ENCODE measurements around the gene NHERF2.

Gene NHERF2

DNA sequence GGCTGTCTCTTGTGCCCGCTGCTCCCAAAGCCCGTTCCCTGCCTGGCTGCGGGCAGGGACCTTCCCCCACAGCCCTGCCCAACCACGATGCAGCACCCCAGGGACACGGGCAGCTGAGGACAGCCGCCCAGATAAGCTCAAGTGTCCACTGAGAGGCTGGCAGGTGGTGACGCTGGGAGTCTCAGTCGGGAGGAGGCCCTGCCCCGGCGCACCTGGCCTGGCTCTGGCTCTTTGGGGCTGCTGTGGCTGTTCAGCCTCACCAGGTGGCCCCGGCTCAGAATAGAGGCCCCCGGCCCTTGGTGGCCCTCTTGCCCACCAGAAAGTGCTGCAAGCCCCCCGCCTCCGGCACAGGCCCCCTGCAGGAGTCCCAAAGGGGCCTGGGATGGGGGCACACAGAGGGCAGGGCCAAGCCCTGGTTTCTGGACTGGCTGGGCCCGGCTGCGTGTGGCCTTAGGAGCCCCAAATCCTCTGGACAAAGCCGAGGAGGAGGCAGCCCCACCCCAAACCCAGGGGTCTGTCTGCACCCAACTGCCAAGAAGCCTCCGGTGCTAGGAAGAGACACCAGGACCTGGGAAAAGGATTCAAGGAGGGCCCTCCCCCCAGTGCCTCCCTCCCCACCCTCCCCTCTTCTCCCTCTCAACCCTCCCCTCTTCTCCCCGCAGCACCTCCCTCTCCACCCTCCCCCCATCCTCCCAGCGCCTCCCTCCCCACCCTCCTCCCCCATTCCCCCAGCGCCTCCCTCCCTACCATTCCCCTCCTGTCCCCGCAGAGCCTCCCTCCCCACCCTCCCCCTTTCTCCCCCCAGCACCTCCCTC, 15.7 kb downstream of the NHERF2 start:
- peak; percentile 42 for DNase-seq

- no peak for DNase-seq
Observed at GRCh38 chr16:2042986-2043666, 16.4 kb downstream of the NHERF2 start.

DNA sequence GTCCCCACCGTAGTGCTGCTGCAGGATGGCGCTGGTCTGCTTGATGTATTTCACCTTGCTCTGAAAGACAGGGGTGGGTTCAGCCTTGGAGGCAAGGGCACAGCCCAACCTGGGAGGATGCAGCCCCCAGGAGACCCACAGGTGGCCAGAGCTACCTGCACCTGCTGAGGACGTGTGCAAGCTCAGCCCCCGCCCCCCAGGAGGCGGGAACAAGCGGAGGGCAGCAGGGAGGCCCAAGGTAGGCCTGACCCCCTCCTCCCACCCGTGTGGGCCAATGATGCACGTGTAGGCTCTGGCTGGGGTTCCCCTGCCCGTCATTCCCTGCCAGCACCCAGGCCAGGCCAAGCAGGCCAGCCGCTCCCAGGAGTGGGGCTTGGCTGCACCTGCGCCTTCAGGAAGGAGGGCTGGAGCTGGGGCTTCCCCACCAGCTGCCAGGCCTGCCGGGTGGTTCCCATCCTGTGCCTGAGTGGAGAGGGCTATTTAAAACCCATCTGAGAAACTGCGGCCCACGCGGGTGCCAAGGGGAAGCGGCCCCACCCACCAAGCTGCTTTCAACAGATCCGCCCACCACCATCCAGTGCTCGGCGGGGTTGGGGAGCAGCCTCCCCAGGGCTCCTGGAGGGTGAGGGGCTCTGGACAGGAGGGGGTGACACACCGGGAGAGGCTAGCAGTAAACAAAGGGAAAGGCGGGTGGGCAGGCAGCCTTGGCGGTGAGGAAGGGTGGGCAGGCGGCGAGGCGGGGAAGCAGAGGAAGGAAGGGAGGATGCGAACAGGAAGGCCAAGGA, 17.2 kb downstream of the NHERF2 start:
- no peak for DNase-seq

GRCh38 chr16:2044541-2044940, 17.8 kb downstream of the NHERF2 start:
- DNase-seq: no peak

- DNase-seq: no peak
Observed at GRCh38 chr16:2045965-2046892, 19.5 kb downstream of the NHERF2 start.

DNA sequence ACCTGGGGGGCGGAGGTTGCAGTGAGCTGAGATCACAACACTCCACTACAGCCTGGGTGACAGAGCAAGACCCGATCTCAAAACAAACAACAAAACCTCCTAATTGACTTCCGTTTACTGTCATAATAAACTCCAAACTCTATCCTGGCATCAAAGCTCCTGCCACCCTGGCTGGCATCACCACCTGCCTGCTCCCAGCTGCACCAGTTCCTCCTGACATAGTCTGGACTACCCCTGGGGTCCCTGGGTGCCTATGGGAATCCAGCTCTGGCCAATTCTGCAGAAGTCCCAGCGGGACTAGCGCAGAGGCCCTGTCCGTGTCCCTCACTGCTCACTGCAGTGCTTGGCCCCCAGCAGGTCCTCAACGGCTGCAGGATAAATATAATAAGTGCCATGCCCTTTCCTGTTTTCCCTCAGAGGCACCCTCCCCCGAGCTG, 20.2 kb downstream of the NHERF2 start:
- DNase-seq: no peak

DNA sequence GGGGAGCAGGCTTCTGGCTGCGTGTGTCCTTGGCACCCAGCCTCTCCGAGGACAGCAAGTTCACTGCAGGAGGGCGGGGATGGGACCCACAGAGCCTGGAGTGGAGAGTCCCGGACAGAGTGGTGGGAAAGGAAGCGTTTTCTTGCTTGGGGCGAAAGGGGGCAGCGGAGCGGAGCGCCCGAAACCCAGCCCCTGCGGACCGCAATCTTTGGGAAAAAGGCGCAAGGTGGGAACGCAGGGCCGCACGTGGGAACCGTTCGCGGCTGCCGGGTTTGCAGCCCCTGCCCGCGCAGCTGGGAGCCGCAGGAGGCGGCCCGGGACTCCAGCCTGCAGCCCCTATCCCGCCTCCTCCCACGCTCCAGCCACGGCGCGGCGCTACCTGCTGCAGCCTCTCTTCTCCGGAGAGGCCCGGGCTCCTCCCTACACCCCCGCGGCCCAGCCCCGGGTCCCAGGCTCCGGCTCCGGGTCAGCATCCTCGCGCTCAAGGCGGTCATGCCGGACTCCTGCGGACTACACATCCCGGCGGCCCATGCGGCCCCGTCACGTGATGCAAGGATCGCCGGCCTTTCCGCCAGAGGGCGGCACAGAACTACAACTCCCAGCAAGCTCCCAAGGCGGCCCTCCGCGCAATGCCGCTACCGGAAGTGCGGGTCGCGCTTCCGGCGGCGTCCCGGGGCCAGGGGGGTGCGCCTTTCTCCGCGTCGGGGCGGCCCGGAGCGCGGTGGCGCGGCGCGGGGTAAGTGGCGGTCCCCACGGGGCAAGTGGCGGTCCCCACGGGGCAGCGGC, 20.8 kb downstream of the NHERF2 start, which contains the start of the genes NTHL1 and TSC2:
TSS of gene NTHL1 (minus strand) at position 505 of the 786 bp plus-strand sequence. CDS start at position 494, 11 bp downstream.
TSS of gene TSC2 (plus strand) at position 656 of the 786 bp plus-strand sequence. CDS start 631 bp downstream, outside the sequence.
- peak; percentile 97 for DNase-seq

DNA sequence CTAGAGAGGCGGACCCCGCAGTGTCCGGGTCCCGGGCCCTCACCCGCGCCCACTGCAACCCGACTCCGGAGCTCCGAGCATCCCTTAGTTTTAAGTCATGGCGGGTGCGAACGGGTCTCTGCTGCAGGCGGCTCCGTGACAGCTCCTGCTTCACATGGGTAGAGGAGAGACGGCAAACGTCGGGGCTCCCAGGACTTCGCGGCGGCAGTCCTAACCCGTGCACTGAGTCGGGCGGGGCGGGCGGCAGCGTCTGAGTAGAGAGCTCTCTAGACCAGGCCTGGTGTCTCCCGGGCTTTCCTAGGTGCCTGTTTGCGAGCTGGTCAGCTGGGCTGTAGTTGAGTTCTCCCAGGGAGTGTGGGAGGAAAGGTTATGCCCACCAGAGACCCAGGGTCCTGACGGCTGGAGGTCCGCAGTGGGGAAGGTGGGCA, 21.4 kb downstream of the NHERF2 start:
- DNase-seq: no peak

DNA sequence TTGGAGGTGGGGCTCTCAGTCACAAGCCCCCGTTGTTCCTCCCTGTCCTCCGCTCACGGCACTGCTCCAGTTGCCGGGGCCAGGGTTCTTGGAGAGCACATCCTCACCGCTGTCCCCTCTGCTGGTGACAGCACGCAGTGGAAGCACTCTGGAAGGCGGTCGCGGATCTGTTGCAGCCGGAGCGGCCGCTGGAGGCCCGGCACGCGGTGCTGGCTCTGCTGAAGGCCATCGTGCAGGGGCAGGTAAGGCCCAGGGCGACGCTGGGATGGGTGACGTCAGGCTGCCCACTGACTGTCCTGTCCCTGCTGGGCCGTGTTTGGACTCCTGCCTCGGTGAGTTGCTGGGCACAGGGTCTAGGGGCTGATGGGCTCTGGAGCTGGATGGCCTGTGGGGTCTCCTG, 26.5 kb downstream of the NHERF2 start:
- no peak for DNase-seq

- no peak for DNase-seq
Observed at GRCh38 chr16:2053897-2054296, 27.2 kb downstream of the NHERF2 start.

DNA sequence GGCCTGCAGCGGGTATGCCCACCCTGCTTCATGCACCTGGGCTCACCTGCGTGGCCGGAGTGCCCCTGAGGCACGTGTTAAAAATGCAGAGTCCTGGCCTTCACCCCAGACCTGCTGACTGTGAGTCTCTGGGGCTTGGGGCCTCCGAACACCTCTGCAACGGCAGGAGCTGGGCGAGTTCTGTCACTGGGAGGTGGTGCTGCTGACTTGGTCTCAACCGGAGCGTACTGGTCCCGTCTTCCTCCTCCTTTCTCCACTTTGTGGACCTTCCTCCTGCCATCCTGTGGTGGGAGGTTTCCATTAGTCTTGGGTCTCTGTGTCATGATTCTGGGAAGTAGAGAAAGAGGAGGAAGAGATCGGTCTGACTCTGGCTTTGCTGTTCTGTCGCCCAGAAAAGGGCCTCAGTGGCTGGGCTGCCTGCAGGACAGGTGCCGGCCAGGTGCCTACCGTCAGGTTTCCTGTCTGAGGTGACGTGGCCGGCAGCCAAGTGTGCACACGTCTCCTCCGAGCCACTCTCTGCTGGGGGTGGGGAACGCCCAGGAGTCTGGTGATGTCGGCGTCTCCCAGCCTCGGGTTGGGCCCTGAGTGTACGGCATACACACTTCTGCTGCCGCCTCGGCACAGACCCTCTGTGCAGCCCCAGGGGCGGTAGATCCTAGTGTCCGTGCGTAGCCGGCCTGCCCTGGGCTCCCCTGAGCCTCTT, 28.0 kb downstream of the NHERF2 start:
- no peak for DNase-seq

GRCh38 chr16:2056077-2056476, 29.4 kb downstream of the NHERF2 start:
- peak; percentile 15 for DNase-seq

- DNase-seq: peak; percentile 28
Observed at GRCh38 chr16:2056681-2057407, 30.1 kb downstream of the NHERF2 start.

DNA sequence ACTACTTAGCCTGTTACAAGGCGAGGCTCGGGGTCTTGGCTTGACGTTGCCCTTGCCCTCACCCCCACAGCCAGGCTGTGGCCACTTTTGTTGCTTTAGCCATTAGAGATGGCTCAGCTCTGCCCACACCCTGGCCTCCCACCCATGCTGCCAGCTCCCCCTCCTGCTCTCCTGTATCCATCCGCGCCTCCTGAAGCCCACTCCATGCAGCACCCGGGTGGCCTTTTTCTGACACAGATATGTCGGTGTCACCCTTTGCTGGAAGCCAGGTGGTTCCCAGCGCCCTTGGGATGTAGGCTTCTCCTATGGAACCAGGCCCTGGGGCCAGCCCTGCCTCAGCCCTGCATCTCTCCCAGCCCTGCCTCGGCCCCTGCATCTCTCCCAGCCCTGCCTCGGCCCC, 30.7 kb downstream of the NHERF2 start:
- DNase-seq: no peak

DNA sequence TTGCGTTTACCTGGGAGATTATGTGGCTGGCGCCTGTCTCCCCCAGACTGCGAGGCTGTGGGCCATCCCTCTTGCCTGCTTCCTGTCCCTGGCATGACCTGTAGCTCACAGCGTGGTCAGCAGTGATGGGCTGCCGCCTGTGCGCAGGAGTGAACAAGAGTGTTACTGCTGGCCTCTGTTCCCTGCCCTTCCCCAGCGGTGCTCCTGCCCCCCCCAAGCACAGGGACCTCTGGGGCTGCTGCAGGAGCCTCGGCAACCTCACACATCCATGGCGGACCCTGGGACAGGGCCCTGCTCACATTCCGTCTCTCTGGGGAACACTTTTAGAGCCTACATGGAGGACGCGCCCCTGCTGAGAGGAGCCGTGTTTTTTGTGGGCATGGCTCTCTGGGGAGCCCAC, 31.7 kb downstream of the NHERF2 start:
- DNase-seq: no peak

DNA sequence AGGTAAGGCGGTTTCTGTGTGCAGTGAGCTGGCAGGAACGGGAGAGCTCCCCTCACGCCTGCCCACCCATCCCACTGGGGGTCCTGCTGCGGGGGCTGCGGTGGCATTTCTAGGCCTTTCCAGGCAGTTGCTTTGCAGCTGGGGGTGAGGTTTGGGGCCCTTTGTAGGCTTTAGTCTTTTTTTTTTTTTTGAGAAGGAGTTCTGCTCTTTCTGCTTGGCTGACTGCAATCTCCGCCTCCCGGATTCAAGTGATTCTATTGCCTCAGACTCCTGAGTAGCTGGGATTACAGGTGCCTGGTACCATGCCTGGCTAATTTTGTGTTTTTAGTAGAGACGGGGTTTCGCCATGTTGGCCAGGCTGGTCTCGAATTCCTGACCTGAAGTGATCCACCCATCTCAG, 32.2 kb downstream of the NHERF2 start:
- no peak for DNase-seq

- DNase-seq: no peak
Observed at GRCh38 chr16:2060346-2060745, 33.6 kb downstream of the NHERF2 start.

- DNase-seq: no peak
Observed at GRCh38 chr16:2061023-2061422, 34.3 kb downstream of the NHERF2 start.

- DNase-seq: no peak
Observed at GRCh38 chr16:2061526-2061925, 34.8 kb downstream of the NHERF2 start.

DNA sequence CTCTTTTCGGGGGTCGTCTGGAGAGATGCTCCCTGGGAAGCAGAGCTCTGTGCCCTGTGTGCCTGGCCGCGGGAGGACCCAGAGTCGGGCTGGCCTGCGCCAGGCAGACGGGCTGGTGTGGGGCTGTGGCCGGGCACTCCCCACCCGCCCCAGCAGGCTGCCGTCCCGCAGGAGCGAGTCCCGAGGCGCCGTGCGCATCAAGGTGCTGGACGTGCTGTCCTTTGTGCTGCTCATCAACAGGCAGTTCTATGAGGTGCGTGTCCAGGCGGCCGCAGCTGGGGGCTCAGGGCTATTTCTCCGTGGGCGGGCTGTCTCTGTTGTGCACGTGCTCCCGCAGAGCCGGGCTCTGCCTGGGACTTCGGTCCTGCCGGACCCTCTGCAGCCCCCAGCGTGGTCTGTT, 36.1 kb downstream of the NHERF2 start:
- no peak for DNase-seq

All from NCI-H82 (cell line).